Chondrocyte (in vitro differentiated cells): Measurements from ENCODE around the gene HKDC1. TPM values are rescaled to one million over a fixed set of nuclear protein-coding genes. Genes with fewer than 3 reads are reported as not detected.
A peak's percentile ranks its signal among the peaks of the same experiment; 100 is the strongest.

ENCODE experiments used
- DNase-seq: peaks from one replicate; pipeline ENCODE4 v3.0.0; 2021; ENCODE audit warnings: mixed read lengths, low spot score
- H3K27ac Mint-ChIP-seq: one replicate; pipeline ENCODE4 v1.8.0; 2021; ENCODE audit warnings: mild to moderate bottlenecking, moderate library complexity, mixed read lengths; ENCODE audit not compliant: unreplicated experiment
- H3K27me3 Mint-ChIP-seq: 2 replicates; pipeline ENCODE4 v1.8.0; 2021; ENCODE audit warnings: low read depth, mixed read lengths
- H3K36me3 Mint-ChIP-seq: 2 replicates; pipeline ENCODE4 v1.8.0; 2021; ENCODE audit warnings: low read depth, mixed read lengths
- H3K4me1 Mint-ChIP-seq: 2 replicates; pipeline ENCODE4 v1.8.0; 2021; ENCODE audit warnings: low read depth, mild to moderate bottlenecking, mixed read lengths
- H3K4me3 Mint-ChIP-seq: one replicate; pipeline ENCODE4 v1.8.0; 2021; ENCODE audit warnings: mild to moderate bottlenecking, moderate library complexity, mixed read lengths; ENCODE audit not compliant: unreplicated experiment
- H3K9me3 Mint-ChIP-seq: 2 replicates; pipeline ENCODE4 v1.8.0; 2021; ENCODE audit warnings: low read depth, mixed read lengths
- CTCF ChIP-seq: fragments of 200-600 bp; sonication (generic); IDR thresholded peaks from 2 replicates; pipeline ENCODE4 v1.5.0; 2021; ENCODE audit warnings: antibody characterized with exemption, mild to moderate bottlenecking, moderate library complexity
- total RNA-seq: library from RNA; stranded (reverse); gene quantifications from 3 replicates; pipeline ENCODE4 v1.2.1, GENCODE V29; 2021

The HKDC1 gene
- total RNA-seq, 1 donor from 2014 or later = 4.0 TPM

GRCh38 chr10:69230128-69230527, 10.0 kb downstream of the HKDC1 start:
- Mint-ChIP-seq H3K4me1 (peaks cover 17% of the 10 kb centered on the region), H3K9me3 (no peaks in the 10 kb centered on the region), H3K36me3 (peaks cover 1% of the 10 kb centered on the region), H3K27ac (no peak overlapping the region), H3K27me3 (no peaks in the 10 kb centered on the region), H3K4me3 (no peak overlapping the region)
- DNase-seq = no peak
- no peak for TF ChIP-seq CTCF

- Mint-ChIP-seq H3K36me3 (peaks cover 1% of the 10 kb centered on the region), H3K27ac (peak overlapping the region; percentile 86), H3K27me3 (no peaks in the 10 kb centered on the region), H3K9me3 (no peaks in the 10 kb centered on the region), H3K4me1 (peaks cover 17% of the 10 kb centered on the region), H3K4me3 (no peak overlapping the region)
- TF ChIP-seq CTCF = no peak
- no peak for DNase-seq
These were observed 12.1 kb downstream of the HKDC1 start for GRCh38 chr10:69232252-69232651.

GRCh38 chr10:69232736-69233480, 12.8 kb downstream of the HKDC1 start:
- H3K4me3 Mint-ChIP-seq = no peak overlapping the region
- H3K36me3 Mint-ChIP-seq = no peaks in the 10 kb centered on the region
- peaks cover 17% of the 10 kb centered on the region for H3K4me1 Mint-ChIP-seq
- peak overlapping the region; percentile 86 for H3K27ac Mint-ChIP-seq
- H3K27me3 Mint-ChIP-seq = no peaks in the 10 kb centered on the region
- TF ChIP-seq CTCF = no peak
- H3K9me3 Mint-ChIP-seq = no peaks in the 10 kb centered on the region
- DNase-seq = no peak

GRCh38 chr10:69234447-69234846, 14.3 kb downstream of the HKDC1 start:
- no peak for TF ChIP-seq CTCF
- H3K27me3 Mint-ChIP-seq = no peaks in the 10 kb centered on the region
- H3K9me3 Mint-ChIP-seq = no peaks in the 10 kb centered on the region
- no peak for DNase-seq
- H3K36me3 Mint-ChIP-seq = no peaks in the 10 kb centered on the region
- no peak overlapping the region for H3K27ac Mint-ChIP-seq
- H3K4me3 Mint-ChIP-seq = no peak overlapping the region
- peaks cover 17% of the 10 kb centered on the region for H3K4me1 Mint-ChIP-seq

GRCh38 chr10:69237528-69238159, 17.5 kb downstream of the HKDC1 start:
- no peak overlapping the region for H3K4me3 Mint-ChIP-seq
- no peak for DNase-seq

More at GRCh38 chr10:69237528-69238159, 17.5 kb downstream of the HKDC1 start:
- TF ChIP-seq CTCF = peak; percentile 97
- Mint-ChIP-seq H3K36me3 (no peaks in the 10 kb centered on the region), H3K9me3 (no peaks in the 10 kb centered on the region), H3K4me1 (peaks cover 18% of the 10 kb centered on the region), H3K27me3 (no peaks in the 10 kb centered on the region), H3K27ac (no peak overlapping the region)
